ENCODE measurements around the gene GMEB2.
"Not testable (repeated sequence)": the region's sequence is repeated elsewhere in the genome, so short reads cannot be mapped to it uniquely, and the experiment has no call there.

The GMEB2 gene

GRCh38 chr20:63568170-63568981, 58.5 kb downstream of the GMEB2 start:
- no peak for DNase-seq

- DNase-seq = no peak
Measured at GRCh38 chr20:63567386-63568169, 59.3 kb downstream of the GMEB2 start.

- DNase-seq = no peak
Measured at GRCh38 chr20:63567136-63567385, 59.8 kb downstream of the GMEB2 start.

DNA sequence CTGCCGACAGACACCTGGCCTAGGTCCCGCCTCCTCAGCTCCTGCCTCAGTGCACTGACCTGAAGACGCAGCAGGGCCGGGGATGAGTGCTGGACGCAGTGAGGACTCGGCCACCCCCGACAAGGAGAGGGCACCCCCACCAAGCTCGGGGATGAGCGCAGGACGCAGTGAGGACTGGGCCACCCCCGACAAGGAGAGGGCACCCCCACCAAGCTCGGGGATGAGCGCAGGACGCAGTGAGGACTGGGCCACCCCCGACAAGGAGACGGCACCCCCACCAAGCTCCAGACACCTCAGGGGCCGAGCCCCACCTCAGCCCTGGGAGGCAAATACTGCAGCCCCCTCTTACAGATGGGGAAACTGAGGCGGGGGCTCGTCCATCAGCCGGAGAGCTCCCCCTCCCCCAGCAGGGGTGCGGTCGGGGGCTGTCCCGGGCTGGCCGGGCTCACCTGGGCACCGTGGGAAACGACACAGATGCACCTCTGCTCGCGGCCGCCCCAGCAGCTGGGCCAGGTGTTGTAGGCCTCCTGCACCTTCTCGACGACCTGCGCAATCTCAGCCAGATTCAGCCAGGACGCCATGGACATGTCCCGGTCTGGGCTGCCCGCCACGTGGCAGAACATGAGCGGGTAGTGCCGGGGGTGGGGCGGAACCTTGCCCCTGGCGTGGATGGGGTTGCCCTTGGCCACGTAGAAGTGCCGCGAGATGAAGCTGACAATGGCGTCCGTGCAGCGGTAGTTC, 60.3 kb downstream of the GMEB2 start:
- DNase-seq = no peak

GRCh38 chr20:63565699-63566335, 61.1 kb downstream of the GMEB2 start:
- no peak for DNase-seq

GRCh38 chr20:63565021-63565698, 61.7 kb downstream of the GMEB2 start:
- DNase-seq = no peak

DNA sequence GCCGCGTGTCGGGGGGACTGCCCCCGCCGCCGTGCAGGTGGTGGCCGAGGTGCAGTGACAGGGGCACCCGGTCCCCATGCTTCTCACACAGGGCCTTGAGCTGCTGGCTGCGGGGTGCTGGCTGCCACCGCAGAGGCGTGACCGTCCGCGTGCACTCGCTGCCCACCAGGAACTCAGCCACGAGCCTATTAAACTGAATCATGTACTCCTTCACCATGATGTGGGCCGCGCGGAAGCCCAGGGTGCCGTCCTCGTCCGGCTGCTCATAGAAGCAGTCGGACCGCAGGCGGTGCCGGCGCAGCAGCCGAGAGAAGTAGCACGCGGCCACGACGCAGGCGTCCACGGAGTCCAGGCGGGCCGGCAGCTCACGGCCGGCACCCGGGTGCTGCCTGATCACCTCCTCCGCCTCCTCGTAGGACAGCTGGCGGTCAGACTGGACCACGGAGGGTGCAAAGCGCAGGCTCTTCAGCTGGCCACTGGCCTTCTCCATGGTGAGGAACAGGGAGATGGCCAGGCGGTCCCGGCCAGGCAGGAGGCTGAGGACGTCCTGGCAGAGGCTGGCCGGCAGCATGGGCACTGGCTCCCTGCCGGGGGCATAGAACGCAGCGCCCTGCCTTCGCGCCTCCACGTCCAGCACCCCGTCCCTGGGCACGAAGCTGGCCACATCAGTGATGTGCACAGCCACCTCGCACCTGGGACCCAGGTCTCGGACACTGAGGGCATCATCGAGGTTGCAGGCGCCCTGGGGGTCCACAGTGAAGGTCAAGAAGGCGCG, 62.7 kb downstream of the GMEB2 start:
- no peak for DNase-seq

- DNase-seq = no peak
Measured at GRCh38 chr20:63563225-63563935, 63.5 kb downstream of the GMEB2 start.

DNA sequence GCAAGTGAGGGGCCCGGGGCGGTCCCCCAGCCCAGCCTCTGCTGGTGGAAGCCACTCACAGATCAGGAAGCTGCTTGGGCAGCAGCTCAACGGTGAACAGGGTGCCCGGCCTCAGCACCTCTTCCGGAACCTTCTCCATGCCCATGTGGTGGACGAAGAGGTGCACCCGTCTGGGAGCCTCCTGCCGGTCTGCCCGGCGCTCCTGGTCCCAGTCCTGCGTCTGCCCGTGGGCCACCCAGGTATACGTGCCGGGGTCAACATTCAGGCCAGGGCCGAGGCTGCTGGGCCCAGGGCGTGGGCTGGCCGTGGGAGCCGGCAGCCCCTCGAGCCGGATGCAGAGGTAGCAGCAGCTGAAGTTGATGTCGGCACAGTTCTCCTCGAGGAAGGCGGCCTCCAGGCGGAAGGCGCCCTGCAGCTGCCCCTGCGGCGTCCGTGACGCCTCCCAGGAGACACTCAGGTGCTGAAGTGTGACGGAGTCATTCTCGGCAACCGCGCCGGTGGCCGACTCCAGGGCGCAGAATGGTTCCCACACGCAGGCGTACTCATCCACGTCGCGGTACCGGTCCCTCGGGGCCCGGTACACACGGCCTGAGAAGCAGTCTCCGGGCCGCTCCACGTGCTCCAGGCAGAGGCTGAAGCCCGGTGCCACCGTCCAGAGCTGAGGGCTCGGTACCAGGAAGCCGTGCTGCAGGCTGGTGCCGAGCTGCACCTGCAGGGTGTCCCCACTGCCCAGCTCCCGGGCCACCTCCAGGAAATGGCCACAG, 64.3 kb downstream of the GMEB2 start:
- no peak for DNase-seq

GRCh38 chr20:63561624-63562396, 65.1 kb downstream of the GMEB2 start:
- no peak for DNase-seq

- DNase-seq = no peak
Measured at GRCh38 chr20:63560856-63561609, 65.9 kb downstream of the GMEB2 start.

GRCh38 chr20:63560333-63560805, 66.5 kb downstream of the GMEB2 start:
- no peak for DNase-seq

- not testable (repeated sequence) for DNase-seq
Measured at GRCh38 chr20:63559485-63560332, 67.2 kb downstream of the GMEB2 start.

DNA sequence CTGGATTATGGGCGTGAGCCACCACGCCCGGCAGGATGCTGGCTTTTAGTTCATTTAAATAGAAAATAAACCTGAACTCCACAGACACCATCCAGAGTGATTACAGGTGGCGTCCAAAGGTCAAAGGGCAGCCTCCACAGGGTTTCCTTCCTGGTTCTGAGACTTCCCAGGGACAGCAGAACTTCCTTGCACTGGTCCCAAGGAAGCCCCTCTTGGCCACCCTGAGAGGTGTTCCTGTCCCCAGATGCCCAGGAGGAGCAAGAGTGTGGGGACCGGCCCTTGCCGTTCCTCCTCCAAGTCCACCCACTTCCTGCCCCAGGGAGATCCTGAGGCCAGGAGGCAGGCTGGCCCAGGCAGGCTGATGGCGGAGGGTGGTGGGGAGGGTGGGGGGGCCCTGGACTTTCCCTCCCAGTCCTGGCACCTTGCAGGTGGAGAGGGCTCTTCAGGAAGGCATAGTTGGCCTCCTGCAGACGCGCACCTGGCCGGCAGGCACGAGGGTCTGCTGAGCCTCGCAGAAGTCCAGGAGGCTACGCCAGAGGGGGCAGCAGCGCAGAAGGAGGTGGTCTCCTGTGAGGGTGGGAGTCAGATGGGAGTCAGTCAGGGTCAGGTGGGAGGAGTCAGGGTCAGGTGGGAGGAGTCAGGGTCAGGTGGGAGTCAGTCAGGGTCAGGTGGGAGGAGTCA, 68.0 kb downstream of the GMEB2 start:
- no peak for DNase-seq

- no peak for DNase-seq
Measured at GRCh38 chr20:63557481-63557891, 69.4 kb downstream of the GMEB2 start.

DNA sequence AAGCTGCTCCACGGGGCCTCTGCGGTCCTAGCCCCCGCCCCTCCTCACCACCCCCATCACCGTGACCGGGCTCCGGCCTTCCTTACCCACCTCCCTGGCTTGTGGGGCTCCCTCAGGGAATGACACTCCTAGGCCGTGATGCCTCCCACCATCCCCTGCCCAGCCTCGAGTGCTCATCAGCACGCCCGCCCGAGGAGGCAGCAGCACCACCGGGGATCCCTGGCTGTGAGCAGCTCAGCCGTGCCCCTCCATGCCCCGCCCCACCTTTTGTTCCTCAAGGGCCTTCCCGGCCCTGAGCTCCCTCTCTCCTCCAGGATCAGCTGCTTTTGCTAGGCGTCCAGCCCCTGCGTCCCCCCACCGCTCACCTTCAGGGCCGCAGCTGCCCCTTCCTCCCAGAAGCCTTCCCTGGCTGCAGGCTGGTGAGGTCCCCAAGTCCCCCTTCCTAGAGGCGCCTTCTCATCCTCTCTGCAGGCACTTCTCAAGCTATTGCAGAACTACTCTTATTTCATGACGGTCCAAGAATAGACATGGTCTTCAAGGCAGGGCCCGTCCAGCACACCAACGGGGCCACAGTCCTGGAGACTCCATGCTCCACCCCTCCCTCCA, 69.9 kb downstream of the GMEB2 start:
- no peak for DNase-seq

Measured in left hindlimb (tissue), 1 donor.